Gastroesophageal sphincter (tissue), 4 donors: ENCODE data around the gene DACT3. TPM values are rescaled to one million over a fixed set of nuclear protein-coding genes. Genes with fewer than 3 reads are reported as not detected.

Source experiments
- ATAC-seq: fragments of 150-250 bp; one replicate; pipeline ENCODE4 v1.9.1; 2016; ENCODE audit warnings: mild to moderate bottlenecking, moderate library complexity
- H3K27ac ChIP-seq, 4 donors: fragments of 200-600 bp; sonication (generic) in 3 of 4; 1 replicate in 3 of 4; 2 replicates in 1 of 4; pipeline ENCODE4 v1.5.1; 2016 to 2019
- H3K27me3 ChIP-seq: fragments of 200-600 bp; sonication (generic); one replicate; pipeline ENCODE4 v1.5.1; 2019
- H3K36me3 ChIP-seq, 2 donors: fragments of 200-600 bp; sonication (generic); one replicate each; pipeline ENCODE4 v1.5.1; 2019; ENCODE audit warnings: control low read depth in 1 of 2
- H3K4me1 ChIP-seq, 3 donors: fragments of 200-600 bp; sonication (generic); 1 replicate in 2 of 3; 2 replicates in 1 of 3; pipeline ENCODE4 v1.5.1; 2016 to 2019; ENCODE audit warnings: control low read depth in 2 of 3
- H3K4me3 ChIP-seq, 2 donors: fragments of 200-600 bp; sonication (generic); one replicate each; pipeline ENCODE4 v1.5.1; 2019; ENCODE audit warnings: mild to moderate bottlenecking in 1 of 2, moderate library complexity in 1 of 2
- H3K9me3 ChIP-seq, 3 donors: fragments of 200-600 bp; sonication (generic); one replicate each; pipeline ENCODE4 v1.5.1; 2017 to 2019; ENCODE audit warnings: control low read depth in 2 of 3
- EP300 ChIP-seq: sonication (generic); formaldehyde crosslinking; IDR thresholded peaks from one replicate; pipeline ENCODE4 v1.6.1; 2017; ENCODE audit warnings: antibody characterized with exemption, mild to moderate bottlenecking
- POLR2A ChIP-seq, 2 donors: fragments of 450-650 bp; IDR thresholded peaks; one replicate each; pipeline ENCODE4 v1.6.1; 2017; ENCODE audit warnings: antibody characterized with exemption in 2 of 2, mild to moderate bottlenecking in 2 of 2, moderate library complexity in 1 of 2
- POLR2AphosphoS5 ChIP-seq: sonication (generic); formaldehyde crosslinking; IDR thresholded peaks from one replicate; pipeline ENCODE4 v1.6.1; 2017; ENCODE audit warnings: antibody characterized with exemption
- WGBS, 2 donors: methylation state at CpG; one replicate each; pipeline ENCODE4 v1.1.5; 2018; ENCODE audit warnings: low coverage in 1 of 2; 5-methylcytosine and 5-hydroxymethylcytosine counted together
- total RNA-seq, 4 donors: library from RNA; depleted of rRNA; stranded (reverse); fragments of >200 nt; gene quantifications; one replicate each; pipeline ENCODE4 v1.1.0, GENCODE V29; 2016
- TF ChIP-seq, protein P1 (sequence below), 4 experiments: fragments of 200-600 bp in 2 of 4; fragments of 450-650 bp in 2 of 4; sonication (generic) in 1 of 4; IDR thresholded peaks; one replicate each; pipeline ENCODE4 v1.5.1; 2017 to 2019; ENCODE audit warnings: antibody characterized with exemption in 4 of 4, mild to moderate bottlenecking in 2 of 4, moderate library complexity in 2 of 4

The DACT3 gene
- total RNA-seq, 4 donors from 2014 or later = 42.9 to 105 (median 53.1) TPM

DNA sequence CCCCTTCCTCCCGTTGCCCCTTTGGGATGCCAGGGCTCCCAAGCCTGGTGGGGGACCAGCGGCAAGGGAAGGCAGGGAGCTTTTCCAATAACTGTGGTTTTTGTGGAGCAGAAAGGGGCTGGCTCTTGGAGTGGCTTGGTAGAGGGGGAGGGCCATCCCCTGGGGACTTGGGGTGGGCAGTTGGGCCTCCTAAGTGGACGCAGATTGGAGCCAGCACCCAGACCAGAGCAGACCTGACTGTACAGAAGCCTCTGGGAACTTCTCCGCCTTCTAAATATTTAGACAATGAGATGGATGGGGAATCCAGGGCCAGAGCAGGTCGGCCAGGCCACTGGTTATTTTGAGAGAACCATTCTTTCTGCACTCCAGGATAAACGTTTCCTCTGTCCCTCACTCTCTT lies 40.3 kb downstream of the DACT3 start:
- 34% methylated on average over 4 of the region's 6 CpGs; no CpG with 5 or more reads in 1 of the 2 donors for WGBS, 2 donors
- H3K4me1 ChIP-seq = peaks cover 3 to 95% (median 63%) of the 10 kb centered on the region in 3 donors
- peak overlapping the region; percentile 22 to 87 (median 80) for H3K27ac ChIP-seq
- TF ChIP-seq POLR2AphosphoS5 (peak; percentile 61), EP300 (no peak)
- H3K36me3 ChIP-seq = no peaks in the 10 kb centered on the region
- H3K9me3 ChIP-seq = no peaks in the 10 kb centered on the region
- peak overlapping the region in 1 of 2 donors; percentile 30 for H3K4me3 ChIP-seq
- ATAC-seq = peak; percentile 56
- H3K27me3 ChIP-seq = no peaks in the 10 kb centered on the region

- no peak for TF ChIP-seq EP300
- TF ChIP-seq POLR2A (IDR thresholded peaks at IDR 0.05) = no peak
- no peak for TF ChIP-seq POLR2AphosphoS5
- TF ChIP-seq, protein P1, sequence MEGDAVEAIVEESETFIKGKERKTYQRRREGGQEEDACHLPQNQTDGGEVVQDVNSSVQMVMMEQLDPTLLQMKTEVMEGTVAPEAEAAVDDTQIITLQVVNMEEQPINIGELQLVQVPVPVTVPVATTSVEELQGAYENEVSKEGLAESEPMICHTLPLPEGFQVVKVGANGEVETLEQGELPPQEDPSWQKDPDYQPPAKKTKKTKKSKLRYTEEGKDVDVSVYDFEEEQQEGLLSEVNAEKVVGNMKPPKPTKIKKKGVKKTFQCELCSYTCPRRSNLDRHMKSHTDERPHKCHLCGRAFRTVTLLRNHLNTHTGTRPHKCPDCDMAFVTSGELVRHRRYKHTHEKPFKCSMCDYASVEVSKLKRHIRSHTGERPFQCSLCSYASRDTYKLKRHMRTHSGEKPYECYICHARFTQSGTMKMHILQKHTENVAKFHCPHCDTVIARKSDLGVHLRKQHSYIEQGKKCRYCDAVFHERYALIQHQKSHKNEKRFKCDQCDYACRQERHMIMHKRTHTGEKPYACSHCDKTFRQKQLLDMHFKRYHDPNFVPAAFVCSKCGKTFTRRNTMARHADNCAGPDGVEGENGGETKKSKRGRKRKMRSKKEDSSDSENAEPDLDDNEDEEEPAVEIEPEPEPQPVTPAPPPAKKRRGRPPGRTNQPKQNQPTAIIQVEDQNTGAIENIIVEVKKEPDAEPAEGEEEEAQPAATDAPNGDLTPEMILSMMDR (IDR thresholded peaks at IDR 0.05) = no peak
- WGBS, 2 donors = 20 to 83% methylated on average over 1 of the region's 3 CpGs
- Histone ChIP-seq H3K27ac (peak overlapping the region in 3 of 4 donors; percentile 76 to 87 (median 84)), H3K36me3 (no peaks in the 10 kb centered on the region), H3K4me3 (no peak overlapping the region), H3K9me3 (no peaks in the 10 kb centered on the region), H3K27me3 (no peaks in the 10 kb centered on the region), H3K4me1 (peaks cover 3 to 91% (median 58%) of the 10 kb centered on the region in 3 donors)
- no peak for ATAC-seq
Observed at GRCh38 chr19:46620267-46620666, 40.7 kb downstream of the DACT3 start.

GRCh38 chr19:46618670-46619231 lies 42.2 kb downstream of the DACT3 start:
- peak; percentile 31 for ATAC-seq
- peak; percentile 32 for TF ChIP-seq POLR2AphosphoS5
- TF ChIP-seq, protein P1 (IDR thresholded peaks at IDR 0.05) = no peak
- H3K27me3 ChIP-seq = no peaks in the 10 kb centered on the region
- no peaks in the 10 kb centered on the region for H3K36me3 ChIP-seq
- peak overlapping the region in 3 of 4 donors; percentile 11 to 87 (median 65) for H3K27ac ChIP-seq
- 27 to 38% methylated on average over 2 to 6 of the region's 9 CpGs for WGBS, 2 donors
- H3K9me3 ChIP-seq = no peaks in the 10 kb centered on the region
- H3K4me1 ChIP-seq = peaks cover 3 to 87% (median 45%) of the 10 kb centered on the region in 3 donors
- H3K4me3 ChIP-seq = no peak overlapping the region

DNA sequence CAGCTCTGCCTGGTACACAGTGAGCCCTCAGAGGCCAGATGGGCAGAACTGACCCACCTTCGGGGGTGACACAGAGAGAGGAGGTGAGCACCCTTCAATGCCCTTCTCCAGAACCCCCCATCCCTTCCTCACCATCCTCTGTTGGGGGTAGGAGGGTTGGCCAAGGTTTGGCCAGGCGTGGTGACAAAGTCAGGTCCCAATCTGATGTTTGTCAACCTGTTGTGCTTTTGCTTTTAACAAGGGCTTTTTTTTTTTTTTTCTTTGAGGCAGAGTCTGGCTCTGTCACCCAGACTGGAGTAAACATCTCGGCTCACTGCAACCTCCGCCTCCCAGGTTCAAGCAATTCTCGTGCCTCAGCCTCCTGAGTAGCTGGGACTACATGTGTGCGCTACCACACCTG lies 43.4 kb downstream of the DACT3 start:
- no peaks in the 10 kb centered on the region for H3K27me3 ChIP-seq
- H3K4me1 ChIP-seq = peaks cover 3 to 76% (median 41%) of the 10 kb centered on the region in 3 donors
- no peak for TF ChIP-seq POLR2AphosphoS5
- TF ChIP-seq EP300 = no peak
- TF ChIP-seq, protein P1 (IDR thresholded peaks at IDR 0.05) = no peak
- TF ChIP-seq POLR2A (IDR thresholded peaks at IDR 0.05) = no peak
- peak overlapping the region in 3 of 4 donors; percentile 11 to 35 (median 26) for H3K27ac ChIP-seq
- no peak overlapping the region for H3K4me3 ChIP-seq
- H3K9me3 ChIP-seq = no peaks in the 10 kb centered on the region
- ATAC-seq = no peak
- 79 to 93% methylated on average over 4 to 6 of the region's 6 CpGs for WGBS, 2 donors
- no peaks in the 10 kb centered on the region for H3K36me3 ChIP-seq

DNA sequence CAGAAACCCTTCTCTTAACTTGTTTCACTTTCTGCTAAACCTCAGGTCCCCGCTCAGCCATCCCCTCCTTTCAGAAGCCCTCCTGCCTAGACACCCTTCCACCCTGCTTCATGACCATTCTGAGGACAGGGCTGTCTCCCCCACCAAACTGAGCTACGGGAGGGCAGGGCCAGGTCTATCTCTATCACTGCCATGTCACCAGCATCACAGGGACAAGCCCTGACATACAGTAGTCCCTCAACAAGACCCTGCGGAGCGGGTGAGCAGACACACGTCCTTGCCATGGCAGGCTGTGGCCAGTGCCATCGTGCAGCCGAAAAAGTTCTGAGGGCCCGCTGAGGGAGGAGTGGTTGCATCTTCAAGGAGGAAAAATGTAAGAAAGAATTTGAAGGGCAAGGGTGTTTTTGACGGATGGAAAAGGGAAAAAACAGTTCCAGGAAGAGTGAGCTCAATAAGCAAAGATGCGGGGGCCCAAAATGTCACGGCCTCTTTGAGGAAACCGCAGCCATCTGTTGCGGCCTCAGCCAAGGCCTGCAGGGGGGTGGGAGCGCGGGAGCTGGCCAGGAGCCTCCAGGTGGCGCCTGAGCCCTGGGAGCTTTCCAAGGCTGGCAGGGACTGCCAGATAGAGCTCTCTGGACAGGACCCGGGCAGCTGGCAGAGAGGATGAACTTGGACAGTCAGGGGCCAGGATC lies 44.2 kb downstream of the DACT3 start:
- H3K4me3 ChIP-seq = no peak overlapping the region
- peak overlapping the region in 3 of 4 donors; percentile 11 to 35 (median 26) for H3K27ac ChIP-seq
- ATAC-seq = no peak
- H3K27me3 ChIP-seq = no peaks in the 10 kb centered on the region
- WGBS, 2 donors = 17 to 37% methylated on average over 10 to 13 of the region's 17 CpGs
- H3K4me1 ChIP-seq = peaks cover 3 to 68% (median 37%) of the 10 kb centered on the region in 3 donors
- no peaks in the 10 kb centered on the region for H3K36me3 ChIP-seq
- no peak for TF ChIP-seq POLR2A (IDR thresholded peaks at IDR 0.05)
- TF ChIP-seq, protein P1 (IDR thresholded peaks at IDR 0.05) = peak in 3 of 4 experiments; percentile 34 to 61 (median 50)
- TF ChIP-seq POLR2AphosphoS5 = peak; percentile 86
- no peaks in the 10 kb centered on the region for H3K9me3 ChIP-seq
